Adipose tissue (tissue), 3 donors: Measurements from ENCODE around the gene ITGA7. TPM values are rescaled to one million over a fixed set of nuclear protein-coding genes. Genes with fewer than 3 reads are reported as not detected.
"Not testable (repeated sequence)": the region's sequence is repeated elsewhere in the genome, so short reads cannot be mapped to it uniquely, and the experiment has no call there.

Experiments
- H3K27ac ChIP-seq: one replicate; pipeline ENCODE4 v1.5.1; 2013; ENCODE audit warnings: low read depth, low read length
- WGBS, 3 donors: extraction: QIAGEN DNeasy Blood & Tissue Kit; methylation state at CpG; one replicate each; pipeline ENCODE4 v1.1.7; 2013; 5-methylcytosine and 5-hydroxymethylcytosine counted together
- polyA plus RNA-seq, 3 donors: library from polyadenylated mRNA; stranded (reverse); fragments of 200-250 nt; gene quantifications; one replicate each; pipeline ENCODE4 v1.2.3, GENCODE V29; 2013
- donor health status: healthy with polysubstance abuse.
- donor health status: Bipolar disorder and iron deficiency.
- donor health status: healthy.

ITGA7 gene
- polyA plus RNA-seq, 3 donors, result 71.2 to 591 (median 227) TPM

- H3K27ac ChIP-seq, result no peak overlapping the region
- WGBS, 3 donors, result 73 to 75% (median 73%) methylated on average over 7 of the region's 7 CpGs
These were observed 41.2 kb downstream of the ITGA7 start for GRCh38 chr12:55666508-55666907.

GRCh38 chr12:55664826-55665225 is 42.9 kb downstream of the ITGA7 start:
- 84% methylated on average over 10 of the region's 10 CpGs for WGBS, 3 donors
- no peak overlapping the region for H3K27ac ChIP-seq

- no peak overlapping the region for H3K27ac ChIP-seq
- 31 to 67% (median 39%) methylated on average over 1 of the region's 1 CpG for WGBS, 3 donors
These were observed 44.3 kb downstream of the ITGA7 start for GRCh38 chr12:55663391-55663790.

GRCh38 chr12:55659486-55660385 is 48.0 kb downstream of the ITGA7 start:
- no peak overlapping the region for H3K27ac ChIP-seq
- WGBS, 3 donors, result 55 to 61% (median 60%) methylated on average over 9 of the region's 9 CpGs

- 70 to 90% (median 78%) methylated on average over 3 of the region's 3 CpGs for WGBS, 3 donors
- no peak overlapping the region for H3K27ac ChIP-seq
These were observed 48.9 kb downstream of the ITGA7 start for GRCh38 chr12:55658635-55659391.

- H3K27ac ChIP-seq, result no peak overlapping the region
- 78 to 90% (median 88%) methylated on average over 6 of the region's 6 CpGs for WGBS, 3 donors
These were observed 49.5 kb downstream of the ITGA7 start for GRCh38 chr12:55658212-55658611.

- no peak overlapping the region for H3K27ac ChIP-seq
- WGBS, 3 donors, result 57 to 87% (median 58%) methylated on average over 4 of the region's 4 CpGs
These were observed 50.5 kb downstream of the ITGA7 start for GRCh38 chr12:55657212-55657611.

- no peak overlapping the region for H3K27ac ChIP-seq
- 87 to 93% (median 89%) methylated on average over 17 of the region's 17 CpGs for whole genome bisulfite sequencing, 3 donors
These were observed 53.0 kb downstream of the ITGA7 start for GRCh38 chr12:55654511-55655214.

- 57 to 66% (median 58%) methylated on average over 3 of the region's 3 CpGs for WGBS, 3 donors
These were observed 54.7 kb downstream of the ITGA7 start for GRCh38 chr12:55653031-55653430.

GRCh38 chr12:55652352-55652751 is 55.4 kb downstream of the ITGA7 start:
- no peak overlapping the region for H3K27ac ChIP-seq
- WGBS, 3 donors, result 79 to 83% (median 83%) methylated on average over 3 of the region's 3 CpGs

More at GRCh38 chr12:55653031-55653430, 54.7 kb downstream of the ITGA7 start:
- no peak overlapping the region for H3K27ac ChIP-seq

- WGBS, 3 donors, result 69 to 74% (median 72%) methylated on average over 5 of the region's 5 CpGs
These were observed 56.4 kb downstream of the ITGA7 start for GRCh38 chr12:55651299-55651683.

GRCh38 chr12:55650620-55651298 is 56.9 kb downstream of the ITGA7 start:
- 43 to 57% (median 53%) methylated on average over 4 of the region's 4 CpGs for WGBS, 3 donors
- not testable (repeated sequence) for H3K27ac ChIP-seq

More at GRCh38 chr12:55651299-55651683, 56.4 kb downstream of the ITGA7 start:
- H3K27ac ChIP-seq, result no peak overlapping the region

- WGBS, 3 donors, result 92 to 96% (median 96%) methylated on average over 5 of the region's 5 CpGs
These were observed 60.7 kb downstream of the ITGA7 start for GRCh38 chr12:55647027-55647426.

GRCh38 chr12:55644591-55644990 is 63.1 kb downstream of the ITGA7 start:
- no peak overlapping the region for H3K27ac ChIP-seq
- WGBS, 3 donors, result 70 to 93% (median 82%) methylated on average over 1 of the region's 1 CpG

More at GRCh38 chr12:55647027-55647426, 60.7 kb downstream of the ITGA7 start:
- no peak overlapping the region for H3K27ac ChIP-seq

GRCh38 chr12:55642669-55643068 is 65.0 kb downstream of the ITGA7 start:
- no peak overlapping the region for H3K27ac ChIP-seq
- 50 to 67% (median 58%) methylated on average over 7 of the region's 7 CpGs for WGBS, 3 donors

GRCh38 chr12:55642267-55642666 is 65.4 kb downstream of the ITGA7 start:
- 29 to 54% (median 39%) methylated on average over 2 of the region's 2 CpGs for WGBS, 3 donors
- no peak overlapping the region for H3K27ac ChIP-seq

GRCh38 chr12:55641595-55641994 is 66.1 kb downstream of the ITGA7 start:
- no peak overlapping the region for H3K27ac ChIP-seq
- WGBS, 3 donors, result 61 to 63% (median 62%) methylated on average over 7 of the region's 7 CpGs

- no peak overlapping the region for H3K27ac ChIP-seq
- WGBS, 3 donors, result 86 to 93% (median 90%) methylated on average over 15 of the region's 15 CpGs
These were observed 70.2 kb downstream of the ITGA7 start for GRCh38 chr12:55637467-55637866.
